CD4-positive, alpha-beta T cell (primary cell): ENCODE measurements around the gene TMEM108. TPM values are rescaled to one million over a fixed set of nuclear protein-coding genes. Genes with fewer than 3 reads are reported as not detected.

Source experiments
- ATAC-seq: fragments of 200-7000 bp; cut with Tn5 transposase; one replicate; pipeline ENCODE4 v1.10.0; 2022; ENCODE audit warnings: mild to moderate bottlenecking; ENCODE audit not compliant: poor library complexity
- CTCF ChIA-PET: fragments of 350-600 bp; sonication (Branson Sonifier 250); formaldehyde crosslinking; loops from one replicate; lab custom pipeline; 2021; ENCODE audit warnings: antibody characterized with exemption, inconsistent platforms; lab: Charles Lee
- POLR2A ChIA-PET: fragments of 350-600 bp; sonication (Branson Sonifier 250); formaldehyde crosslinking; loops from one replicate; lab custom pipeline; 2021; ENCODE audit warnings: antibody characterized with exemption, inconsistent platforms; lab: Charles Lee
- DNase-seq, 14 experiments: peaks; one replicate each; pipeline ENCODE4 v3.0.0-alpha.2; 2013 to 2020; ENCODE audit warnings: mixed read lengths in 2 of 14
- H3K27ac ChIP-seq, 2 donors: one replicate each; pipeline versions ENCODE4 v1.5.1 to v1.7.0; 2013; ENCODE audit warnings: low read length in 2 of 2, low read depth in 1 of 2, mild to moderate bottlenecking in 1 of 2
- H3K27me3 ChIP-seq, 2 experiments: 1 replicate in 1 of 2; 2 replicates in 1 of 2; pipeline versions ENCODE4 v1.6.1 to v1.7.0; 2013; ENCODE audit warnings: low read length in 2 of 2, control low read depth in 1 of 2, mild to moderate bottlenecking in 1 of 2, moderate library complexity in 1 of 2; ENCODE audit not compliant: insufficient read depth in 2 of 2, control insufficient read depth in 1 of 2
- H3K36me3 ChIP-seq: one replicate; pipeline ENCODE4 v1.6.1; 2013; ENCODE audit warnings: low read length, control low read depth; ENCODE audit not compliant: insufficient read depth
- H3K4me1 ChIP-seq: one replicate; pipeline ENCODE4 v1.6.1; 2013; ENCODE audit warnings: low read length, control low read depth; ENCODE audit not compliant: insufficient read depth
- H3K4me3 ChIP-seq: one replicate; pipeline ENCODE4 v1.5.1; 2013; ENCODE audit warnings: mild to moderate bottlenecking, low read length, moderate library complexity
- H3K9me3 ChIP-seq, 2 experiments: 1 replicate in 1 of 2; 2 replicates in 1 of 2; pipeline versions ENCODE4 v1.6.1 to v1.7.0; 2013; ENCODE audit warnings: low read length in 2 of 2, mild to moderate bottlenecking in 2 of 2, control low read depth in 1 of 2, moderate library complexity in 1 of 2; ENCODE audit not compliant: control insufficient read depth in 1 of 2, insufficient read depth in 1 of 2
- H3K27ac Mint-ChIP-seq: one replicate; pipeline ENCODE4 v1.8.0; 2020; ENCODE audit warnings: mixed read lengths
- H3K27me3 Mint-ChIP-seq: one replicate; pipeline ENCODE4 v1.8.0; 2021; ENCODE audit warnings: mixed read lengths
- H3K36me3 Mint-ChIP-seq: one replicate; pipeline ENCODE4 v1.8.0; 2021; ENCODE audit warnings: low read depth, mixed read lengths
- H3K4me1 Mint-ChIP-seq: one replicate; pipeline ENCODE4 v1.8.0; 2021; ENCODE audit warnings: low read depth, mixed read lengths
- H3K4me3 Mint-ChIP-seq: one replicate; pipeline ENCODE4 v1.8.0; 2020; ENCODE audit warnings: mild to moderate bottlenecking, mixed read lengths
- H3K9me3 Mint-ChIP-seq: one replicate; pipeline ENCODE4 v1.8.0; 2020; ENCODE audit warnings: mixed read lengths
- intact Hi-C, 2 experiments: fragments of 100-400 bp; cut with DNase I in 1 of 2; cut with micrococcal nuclease in 1 of 2; formaldehyde crosslinking; loops; one replicate each; pipeline versions ENCODE4 v1.15.1 to v1.9.0; 2023 to 2025; cut with DNase I, micrococcal nuclease
- total RNA-seq, 174 experiments: library from RNA in 2 of 174; stranded (reverse) in 2 of 174; gene quantifications; one replicate each; pipeline ENCODE4 v1.2.3 and lab custom pipeline; 2021 to 2026
- TF ChIP-seq, protein P1 (sequence below): fragments of 200-600 bp; IDR thresholded peaks from one replicate; pipeline ENCODE4 v1.8.0; 2022; ENCODE audit warnings: antibody characterized with exemption, mild to moderate bottlenecking

Gene TMEM108
- total RNA-seq, 2 experiments from 2014 or later: not detected

DNA sequence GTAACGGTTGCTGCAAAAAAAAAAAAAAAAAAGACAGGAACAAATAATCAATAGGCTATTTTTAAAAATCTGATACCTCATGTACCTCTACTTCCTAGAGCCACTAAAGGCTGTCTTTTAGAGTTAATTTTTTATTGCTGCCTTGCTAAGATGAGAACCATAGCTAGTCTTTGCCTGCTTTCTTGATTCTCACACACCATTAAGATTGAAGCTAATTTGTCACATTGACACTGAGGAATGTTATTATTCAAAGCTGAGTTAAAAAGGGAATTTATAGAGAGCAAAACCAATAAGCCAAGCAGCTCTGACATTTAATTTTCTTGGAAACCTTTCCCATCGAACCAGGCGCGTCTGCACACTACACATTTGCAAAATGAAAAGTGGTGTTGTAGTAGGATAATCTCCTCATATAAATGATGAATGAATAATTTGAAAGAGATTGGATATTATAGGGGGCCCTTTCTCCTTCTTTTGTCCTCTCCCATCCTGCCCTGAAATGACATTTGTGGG, 149.7 kb downstream of the TMEM108 start:
- no peaks in the 10 kb centered on the region for H3K4me1 Mint-ChIP-seq

DNA sequence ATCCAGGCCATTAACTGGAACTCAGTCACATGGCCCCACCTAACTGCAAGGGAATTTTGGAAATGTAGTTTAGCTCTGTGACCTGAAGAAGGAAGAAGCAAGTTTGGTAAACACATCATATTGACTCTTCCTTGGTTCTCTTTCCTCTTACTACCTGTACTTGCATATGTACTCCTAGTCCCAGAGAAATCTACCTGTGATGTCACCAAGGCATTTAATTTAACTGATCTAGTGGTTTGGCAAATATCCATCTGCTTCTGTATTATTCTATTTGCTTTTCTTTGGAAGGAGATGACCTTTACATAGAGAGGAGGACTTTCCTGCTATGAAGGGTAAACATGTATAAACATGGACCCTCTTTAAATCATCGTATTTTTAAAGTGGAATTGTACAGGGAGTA, 150.8 kb downstream of the TMEM108 start:
- Histone ChIP-seq H3K4me3 (no peak overlapping the region), H3K4me1 (no peaks in the 10 kb centered on the region), H3K27ac (no peak overlapping the region), H3K27me3 (no peaks in the 10 kb centered on the region), H3K36me3 (no peaks in the 10 kb centered on the region), H3K9me3 (no peaks in the 10 kb centered on the region)
- Mint-ChIP-seq H3K27me3 (peaks cover 10% of the 10 kb centered on the region), H3K27ac (no peak overlapping the region), H3K4me1 (no peaks in the 10 kb centered on the region), H3K4me3 (no peak overlapping the region), H3K9me3 (no peaks in the 10 kb centered on the region), H3K36me3 (no peaks in the 10 kb centered on the region)
- ChIA-PET POLR2A (no interaction called here), CTCF (no interaction called here)
- DNase-seq (no peak), ATAC-seq (no peak)
- TF ChIP-seq, protein P1, sequence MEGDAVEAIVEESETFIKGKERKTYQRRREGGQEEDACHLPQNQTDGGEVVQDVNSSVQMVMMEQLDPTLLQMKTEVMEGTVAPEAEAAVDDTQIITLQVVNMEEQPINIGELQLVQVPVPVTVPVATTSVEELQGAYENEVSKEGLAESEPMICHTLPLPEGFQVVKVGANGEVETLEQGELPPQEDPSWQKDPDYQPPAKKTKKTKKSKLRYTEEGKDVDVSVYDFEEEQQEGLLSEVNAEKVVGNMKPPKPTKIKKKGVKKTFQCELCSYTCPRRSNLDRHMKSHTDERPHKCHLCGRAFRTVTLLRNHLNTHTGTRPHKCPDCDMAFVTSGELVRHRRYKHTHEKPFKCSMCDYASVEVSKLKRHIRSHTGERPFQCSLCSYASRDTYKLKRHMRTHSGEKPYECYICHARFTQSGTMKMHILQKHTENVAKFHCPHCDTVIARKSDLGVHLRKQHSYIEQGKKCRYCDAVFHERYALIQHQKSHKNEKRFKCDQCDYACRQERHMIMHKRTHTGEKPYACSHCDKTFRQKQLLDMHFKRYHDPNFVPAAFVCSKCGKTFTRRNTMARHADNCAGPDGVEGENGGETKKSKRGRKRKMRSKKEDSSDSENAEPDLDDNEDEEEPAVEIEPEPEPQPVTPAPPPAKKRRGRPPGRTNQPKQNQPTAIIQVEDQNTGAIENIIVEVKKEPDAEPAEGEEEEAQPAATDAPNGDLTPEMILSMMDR: no peak
- intact Hi-C loops: no loop called here

More for the DNA sequence above, 149.7 kb downstream of the TMEM108 start:
- ATAC-seq: no peak
- Mint-ChIP-seq H3K27ac (no peak overlapping the region), H3K4me3 (no peak overlapping the region), H3K27me3 (peaks cover 15% of the 10 kb centered on the region), H3K9me3 (no peaks in the 10 kb centered on the region), H3K36me3 (no peaks in the 10 kb centered on the region)
- Histone ChIP-seq H3K4me1 (no peaks in the 10 kb centered on the region), H3K36me3 (no peaks in the 10 kb centered on the region), H3K4me3 (no peak overlapping the region), H3K27ac (no peak overlapping the region), H3K27me3 (no peaks in the 10 kb centered on the region), H3K9me3 (no peaks in the 10 kb centered on the region)
- intact Hi-C loops: no loop called here
- POLR2A ChIA-PET: no interaction called here
- CTCF ChIA-PET: no interaction called here
- TF ChIP-seq, protein P1: no peak
- DNase-seq: no peak

DNA sequence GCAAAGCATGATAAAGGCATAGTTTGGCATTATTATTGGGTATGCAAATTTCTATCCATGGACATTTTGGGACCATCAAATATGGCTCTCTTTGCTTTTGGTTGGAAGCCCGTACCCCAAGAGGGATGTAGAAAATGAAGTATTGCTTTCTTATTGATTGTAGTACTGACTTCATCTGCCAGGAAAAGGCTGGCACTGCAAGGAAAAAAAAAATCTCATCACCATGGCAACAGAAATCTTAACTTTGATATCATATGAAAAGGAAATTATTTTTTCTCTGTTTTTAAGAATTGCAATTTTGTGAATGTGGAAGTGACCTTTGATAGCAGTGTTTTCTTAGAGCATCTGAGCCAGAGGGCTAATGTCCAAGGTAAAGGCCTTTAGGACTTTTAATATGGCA, 151.7 kb downstream of the TMEM108 start:
- no peaks in the 10 kb centered on the region for H3K4me1 ChIP-seq
- Mint-ChIP-seq H3K4me1 (no peaks in the 10 kb centered on the region), H3K9me3 (no peaks in the 10 kb centered on the region), H3K27me3 (peaks cover 10% of the 10 kb centered on the region), H3K27ac (no peak overlapping the region), H3K36me3 (no peaks in the 10 kb centered on the region), H3K4me3 (no peak overlapping the region)
- intact Hi-C loops: no loop called here
- no peaks in the 10 kb centered on the region for H3K27me3 ChIP-seq
- CTCF ChIA-PET: no interaction called here
- TF ChIP-seq, protein P1: no peak
- no peaks in the 10 kb centered on the region for H3K36me3 ChIP-seq
- POLR2A ChIA-PET: no interaction called here
- no peaks in the 10 kb centered on the region for H3K9me3 ChIP-seq
- ATAC-seq (no peak), DNase-seq (no peak)
- H3K4me3 ChIP-seq: no peak overlapping the region
- no peak overlapping the region for H3K27ac ChIP-seq
